ENCODE measurements around the gene C5orf46.

C5orf46 gene

GRCh38 chr5:147887026-147887627, 19.2 kb downstream of the C5orf46 start:
- H3K4me3 ChIP-seq (ENCODE audit: control insufficient read depth, low read depth, low read length) = no peak overlapping the region
- TF ChIP-seq CTCF (conservative IDR thresholded peaks at IDR 0.05; ENCODE audit: control insufficient read depth, insufficient read depth, low read depth, low read length) = peak; percentile 58
- peak; percentile 48 for DNase-seq (ENCODE audit: low read depth)

- no peak for TF ChIP-seq CTCF (conservative IDR thresholded peaks at IDR 0.05; ENCODE audit: control insufficient read depth, insufficient read depth, low read depth, low read length)
- no peak for DNase-seq (ENCODE audit: low read depth)
- no peak overlapping the region for H3K4me3 ChIP-seq (ENCODE audit: control insufficient read depth, low read depth, low read length)
Observed at GRCh38 chr5:147882586-147883313, 23.6 kb downstream of the C5orf46 start.

- no peak for TF ChIP-seq CTCF (conservative IDR thresholded peaks at IDR 0.05; ENCODE audit: control insufficient read depth, insufficient read depth, low read depth, low read length)
- DNase-seq (ENCODE audit: low read depth) = no peak
- H3K4me3 ChIP-seq (ENCODE audit: control insufficient read depth, low read depth, low read length) = no peak overlapping the region
Observed at GRCh38 chr5:147880487-147880886, 25.9 kb downstream of the C5orf46 start.

GRCh38 chr5:147879784-147880183, 26.6 kb downstream of the C5orf46 start:
- DNase-seq (ENCODE audit: low read depth) = no peak
- H3K4me3 ChIP-seq (ENCODE audit: control insufficient read depth, low read depth, low read length) = no peak overlapping the region
- TF ChIP-seq CTCF (conservative IDR thresholded peaks at IDR 0.05; ENCODE audit: control insufficient read depth, insufficient read depth, low read depth, low read length) = no peak

- no peak within 1 kb of the TSS for H3K4me3 ChIP-seq (ENCODE audit: control insufficient read depth, low read depth, low read length)
- DNase-seq (ENCODE audit: low read depth) = no peak
- TF ChIP-seq CTCF (conservative IDR thresholded peaks at IDR 0.05; ENCODE audit: control insufficient read depth, insufficient read depth, low read depth, low read length) = no peak
Observed at GRCh38 chr5:147878066-147878759, 28.1 kb downstream of the C5orf46 start, which contains the start of gene SCGB3A2. TSS of gene SCGB3A2 (plus strand) at chr5:147878711. CDS start at chr5:147878804, 93 bp downstream.

GRCh38 chr5:147876626-147877025, 29.7 kb downstream of the C5orf46 start:
- TF ChIP-seq CTCF (conservative IDR thresholded peaks at IDR 0.05; ENCODE audit: control insufficient read depth, insufficient read depth, low read depth, low read length) = no peak
- no peak overlapping the region for H3K4me3 ChIP-seq (ENCODE audit: control insufficient read depth, low read depth, low read length)
- DNase-seq (ENCODE audit: low read depth) = no peak
